Retinal pigment epithelial cell (primary cell): ENCODE data around the gene KIF5C.

Experiments
- DNase-seq: peaks from one replicate; pipeline ENCODE4 v3.0.0-alpha.2; 2010; ENCODE audit warnings: low read depth
- H3K4me3 ChIP-seq: 2 replicates; pipeline ENCODE4 v1.5.1; 2011; ENCODE audit warnings: mild to moderate bottlenecking, low read length, control low read depth, moderate library complexity
- CTCF ChIP-seq: conservative IDR thresholded peaks from 2 replicates; pipeline ENCODE4 v1.5.1; 2011; ENCODE audit warnings: low read depth, low read length, control low read depth, inconsistent platforms

The KIF5C gene

DNA sequence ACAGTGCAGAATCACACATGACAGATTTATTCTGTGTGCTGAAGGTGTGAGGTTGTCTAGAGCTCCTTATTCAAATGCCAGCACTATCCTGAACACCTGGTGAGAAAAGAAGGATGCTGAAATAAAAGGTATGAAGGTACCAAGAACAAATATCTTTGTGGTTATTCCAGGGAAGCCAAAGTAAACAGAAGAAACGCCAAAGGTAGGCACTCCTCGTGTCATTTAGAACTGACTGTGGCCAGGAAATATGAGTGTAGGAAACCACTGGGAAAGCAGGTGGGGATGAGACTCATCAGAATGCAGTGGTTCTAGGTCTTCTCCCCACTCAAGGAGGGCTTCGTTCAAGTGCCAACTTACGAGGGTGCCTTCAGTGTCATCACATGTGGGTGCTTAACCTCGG is 80.8 kb downstream of the KIF5C start:
- DNase-seq, result no peak
- TF ChIP-seq CTCF, result no peak
- H3K4me3 ChIP-seq, result no peak overlapping the region

GRCh38 chr2:148957023-148957422 is 82.0 kb downstream of the KIF5C start:
- no peak for DNase-seq
- no peak for TF ChIP-seq CTCF
- H3K4me3 ChIP-seq, result no peak overlapping the region

DNA sequence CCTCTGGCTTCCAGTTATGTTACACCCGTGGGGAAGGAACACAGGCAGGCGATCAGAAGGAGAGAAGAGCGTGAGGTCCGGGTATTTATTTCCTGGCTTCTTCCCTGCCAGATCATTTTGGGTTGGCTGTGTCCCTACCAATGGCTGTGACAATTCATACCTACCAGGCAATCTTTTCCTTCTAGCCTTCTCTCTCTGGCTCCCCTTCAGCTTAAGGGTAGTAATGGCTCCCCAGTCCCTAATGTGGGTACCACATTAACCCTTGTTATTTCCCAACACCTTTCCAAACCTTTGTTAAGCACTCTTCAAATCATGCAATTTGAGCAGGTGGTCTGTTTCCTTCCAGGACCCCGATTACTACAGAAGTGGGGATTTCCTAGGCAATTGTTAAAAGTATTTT is 84.7 kb downstream of the KIF5C start:
- TF ChIP-seq CTCF, result no peak
- DNase-seq, result no peak

GRCh38 chr2:148960483-148960882 is 85.5 kb downstream of the KIF5C start:
- DNase-seq, result no peak
- no peak overlapping the region for H3K4me3 ChIP-seq
- TF ChIP-seq CTCF, result no peak

More for the DNA sequence above, 84.7 kb downstream of the KIF5C start:
- H3K4me3 ChIP-seq, result no peak overlapping the region

DNA sequence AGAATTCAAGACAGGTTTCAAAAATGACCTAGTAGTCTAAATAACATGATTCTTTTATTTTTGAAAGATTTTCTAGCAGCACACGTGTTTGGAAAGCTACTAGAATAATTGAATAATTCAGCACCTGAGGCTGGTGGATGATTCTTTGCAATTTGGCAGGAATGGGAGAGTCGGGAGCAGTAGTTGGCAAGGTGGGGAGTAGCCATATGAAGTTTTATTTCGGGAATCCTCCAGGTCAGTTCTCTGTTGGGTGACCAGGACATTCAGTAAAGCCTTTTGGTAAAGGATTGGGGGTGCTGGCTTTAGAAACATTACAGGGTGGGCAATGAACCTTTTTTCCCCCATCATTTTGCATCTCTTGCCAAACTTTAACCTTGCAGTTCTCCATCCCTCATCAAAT is 88.4 kb downstream of the KIF5C start:
- DNase-seq, result no peak
- TF ChIP-seq CTCF, result no peak
- H3K4me3 ChIP-seq, result no peak overlapping the region

GRCh38 chr2:148965623-148966437 is 90.8 kb downstream of the KIF5C start:
- DNase-seq, result no peak
- no peak for TF ChIP-seq CTCF

DNA sequence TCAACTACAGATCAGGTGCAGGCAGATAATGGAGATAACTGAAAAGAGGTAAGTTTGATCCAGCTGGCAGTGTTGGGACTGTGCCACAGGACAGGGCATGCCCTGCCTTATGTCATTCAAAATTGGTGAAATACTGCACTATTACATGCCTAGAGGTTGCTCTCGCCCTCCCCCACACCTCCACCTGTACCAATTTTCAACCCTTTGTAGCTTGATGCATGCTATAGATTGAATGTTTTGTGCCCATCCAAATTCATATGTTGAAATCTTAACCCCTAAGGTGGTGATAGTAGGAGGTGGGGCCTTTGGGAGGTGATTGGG is 91.4 kb downstream of the KIF5C start:
- H3K4me3 ChIP-seq, result no peak overlapping the region
- TF ChIP-seq CTCF, result no peak
- no peak for DNase-seq

More at GRCh38 chr2:148965623-148966437, 90.8 kb downstream of the KIF5C start:
- no peak overlapping the region for H3K4me3 ChIP-seq
